Lung microvascular endothelial cell (primary cell): ENCODE measurements around the gene POLD2. TPM values are rescaled to one million over a fixed set of nuclear protein-coding genes. Genes with fewer than 3 reads are reported as not detected.
"Not testable (repeated sequence)": the region's sequence is repeated elsewhere in the genome, so short reads cannot be mapped to it uniquely, and the experiment has no call there.

ENCODE experiments used
- DNase-seq, 2 donors: peaks; one replicate each; pipeline versions ENCODE4 v3.0.0 to v3.0.0-alpha.2; 2010; ENCODE audit warnings: low read depth in 2 of 2
- total RNA-seq: library from RNA; depleted of rRNA; stranded (reverse); fragments of >200 nt; gene quantifications from 2 replicates; pipeline ENCODE4 v1.2.1, GENCODE V29; 2014

The POLD2 gene
- 39.5 and 47.5 TPM in 2 replicates for total RNA-seq

- peak; percentile 96 to 97 for DNase-seq
Observed at GRCh38 chr7:44123190-44124003, at the start of gene POLD2. Gene POLD2, minus strand, starts transcription at chr7:44123548. Its CDS starts 1,495 bp downstream, at chr7:44122053.

GRCh38 chr7:44172803-44173424, 49.6 kb upstream of the POLD2 start:
- no peak for DNase-seq

DNA sequence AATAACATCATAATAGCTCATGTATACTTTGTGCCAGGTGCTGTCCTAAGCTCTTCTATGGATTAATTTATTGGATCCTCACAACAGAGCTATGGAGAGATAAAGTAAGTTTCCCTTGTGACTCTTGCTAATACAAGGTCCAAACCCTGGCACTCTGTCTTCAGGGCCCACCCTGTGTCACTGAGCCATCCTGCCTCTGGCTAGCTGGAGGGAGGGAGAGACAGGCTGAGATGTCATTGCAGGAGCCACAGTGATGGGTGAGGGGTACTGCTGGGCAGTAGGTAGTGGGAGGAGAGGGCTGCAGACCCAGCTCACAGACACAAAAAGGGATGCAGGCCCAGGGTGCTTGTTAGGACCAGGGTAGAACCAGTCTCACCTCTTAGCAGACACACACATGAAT, 49.0 kb upstream of the POLD2 start:
- no peak for DNase-seq

GRCh38 chr7:44171901-44172300, 48.6 kb upstream of the POLD2 start:
- DNase-seq, result not testable (repeated sequence)

GRCh38 chr7:44167920-44168319, 44.6 kb upstream of the POLD2 start:
- DNase-seq, result no peak

- no peak for DNase-seq
Observed at GRCh38 chr7:44163591-44163990, 40.2 kb upstream of the POLD2 start.

GRCh38 chr7:44162785-44163395, 39.5 kb upstream of the POLD2 start:
- no peak for DNase-seq

DNA sequence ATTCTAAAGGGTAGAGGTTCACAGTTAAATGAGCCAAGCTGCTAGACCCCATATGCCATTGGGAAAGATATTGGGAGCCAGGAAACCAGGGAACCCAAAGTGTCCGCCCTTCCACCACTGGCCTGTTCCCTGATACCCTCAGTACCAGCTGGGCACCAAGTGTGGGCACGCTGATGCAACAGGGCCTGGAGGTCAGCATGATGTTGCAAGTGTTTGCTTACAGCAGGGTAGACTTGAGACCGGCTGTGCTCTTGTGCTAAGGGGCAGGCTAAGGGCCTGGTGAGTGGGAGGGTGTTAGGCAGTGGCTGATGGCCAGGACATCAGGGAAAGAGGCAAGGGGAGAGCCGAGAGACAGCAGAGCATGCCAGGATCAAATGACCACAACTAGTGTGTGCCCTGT, 38.8 kb upstream of the POLD2 start:
- DNase-seq, result no peak

DNA sequence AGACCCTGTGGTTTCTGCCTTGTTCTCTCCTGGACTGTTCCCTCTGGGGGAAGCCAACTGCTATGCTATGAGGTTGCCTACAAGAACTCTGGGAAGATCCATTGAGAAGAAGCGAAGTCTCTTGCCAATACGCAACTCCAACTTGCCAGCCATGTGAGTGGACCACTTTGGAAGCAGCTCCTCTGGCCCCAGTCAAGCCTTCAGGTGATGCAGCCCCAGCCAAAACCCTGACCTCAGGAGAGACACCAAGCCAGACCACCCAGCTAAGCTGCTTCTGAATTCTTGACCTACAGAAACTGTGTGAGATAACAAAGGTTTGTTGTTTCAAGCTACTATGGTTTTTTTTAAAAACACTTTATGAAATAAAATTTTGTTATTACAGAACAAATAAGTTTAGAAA, 38.0 kb upstream of the POLD2 start:
- no peak for DNase-seq

DNA sequence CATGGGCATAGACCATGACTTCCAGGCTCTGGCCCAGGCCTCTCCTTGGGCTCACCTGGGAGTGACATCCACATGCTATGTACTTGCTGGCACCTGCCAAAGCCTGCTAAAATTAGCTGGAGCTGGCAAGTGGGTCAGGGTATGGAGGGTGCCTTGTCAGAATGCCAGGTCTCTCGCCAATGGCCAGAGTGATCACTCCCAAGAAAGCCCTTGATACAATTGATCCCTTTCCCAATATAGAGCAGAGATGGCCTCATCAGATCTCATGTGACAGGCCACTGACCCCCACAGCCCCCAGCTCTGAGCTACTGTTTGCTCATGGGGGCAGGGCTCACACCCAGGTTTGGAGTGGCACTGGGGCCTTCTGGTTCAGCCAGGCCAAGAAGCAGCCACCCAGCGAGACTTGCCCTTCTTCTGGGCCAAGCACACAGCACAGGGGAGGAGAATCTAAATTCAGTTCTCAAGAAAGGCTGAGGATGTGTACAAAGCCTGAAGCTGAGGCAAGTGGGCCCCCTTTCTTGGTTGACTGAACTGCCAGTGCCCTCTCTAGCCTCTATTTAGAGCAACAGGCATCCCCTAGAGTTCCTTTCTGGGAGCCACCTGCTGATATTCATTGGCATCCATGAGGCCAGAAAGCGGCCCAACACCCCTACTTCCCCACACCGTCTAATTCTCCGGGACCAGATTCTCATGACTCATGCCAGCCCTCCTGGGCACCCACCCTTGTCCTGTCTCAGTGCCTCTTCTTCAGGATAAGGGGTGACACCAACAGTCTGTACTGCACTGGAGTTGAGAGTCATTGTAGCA, 36.7 kb upstream of the POLD2 start:
- no peak for DNase-seq

DNA sequence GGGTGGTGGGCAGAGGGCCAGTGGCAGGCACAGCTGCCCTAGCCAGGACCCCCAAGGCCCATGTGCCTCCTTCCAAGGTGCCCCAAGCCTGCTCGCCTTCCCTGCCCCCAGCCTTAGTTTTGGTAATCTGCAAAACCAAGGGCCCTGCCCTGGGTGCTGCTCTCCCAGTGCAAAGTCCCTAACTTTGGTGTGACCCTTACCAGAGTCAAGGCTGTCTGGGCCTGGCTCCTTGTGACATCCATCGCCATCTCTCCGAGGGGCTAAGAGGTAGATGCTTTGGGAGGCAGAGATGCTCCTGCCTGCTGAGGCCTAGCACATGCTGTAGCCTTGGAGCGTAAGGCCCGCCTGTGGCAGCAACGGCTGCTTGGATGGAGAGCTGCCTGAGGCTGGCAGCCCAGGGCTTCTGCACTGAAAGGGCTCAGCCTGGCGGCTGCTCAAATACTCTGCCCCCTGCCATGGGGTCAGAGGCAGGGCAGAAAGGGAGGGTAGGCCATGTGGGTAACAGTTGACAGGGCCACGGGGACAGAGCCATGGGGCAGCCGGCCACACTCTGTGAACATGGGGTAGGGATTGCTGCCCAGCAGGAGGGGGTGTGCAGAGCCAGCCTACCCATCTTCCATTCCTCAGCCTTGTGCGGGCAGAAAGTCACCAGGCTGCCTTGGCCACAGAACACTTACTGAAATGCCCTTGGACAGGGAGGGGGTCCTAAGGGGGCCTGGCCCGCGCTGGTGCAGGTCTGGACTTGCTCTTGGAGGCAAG, 35.7 kb upstream of the POLD2 start:
- no peak for DNase-seq

GRCh38 chr7:44158096-44158872, 34.9 kb upstream of the POLD2 start:
- DNase-seq, result no peak

DNA sequence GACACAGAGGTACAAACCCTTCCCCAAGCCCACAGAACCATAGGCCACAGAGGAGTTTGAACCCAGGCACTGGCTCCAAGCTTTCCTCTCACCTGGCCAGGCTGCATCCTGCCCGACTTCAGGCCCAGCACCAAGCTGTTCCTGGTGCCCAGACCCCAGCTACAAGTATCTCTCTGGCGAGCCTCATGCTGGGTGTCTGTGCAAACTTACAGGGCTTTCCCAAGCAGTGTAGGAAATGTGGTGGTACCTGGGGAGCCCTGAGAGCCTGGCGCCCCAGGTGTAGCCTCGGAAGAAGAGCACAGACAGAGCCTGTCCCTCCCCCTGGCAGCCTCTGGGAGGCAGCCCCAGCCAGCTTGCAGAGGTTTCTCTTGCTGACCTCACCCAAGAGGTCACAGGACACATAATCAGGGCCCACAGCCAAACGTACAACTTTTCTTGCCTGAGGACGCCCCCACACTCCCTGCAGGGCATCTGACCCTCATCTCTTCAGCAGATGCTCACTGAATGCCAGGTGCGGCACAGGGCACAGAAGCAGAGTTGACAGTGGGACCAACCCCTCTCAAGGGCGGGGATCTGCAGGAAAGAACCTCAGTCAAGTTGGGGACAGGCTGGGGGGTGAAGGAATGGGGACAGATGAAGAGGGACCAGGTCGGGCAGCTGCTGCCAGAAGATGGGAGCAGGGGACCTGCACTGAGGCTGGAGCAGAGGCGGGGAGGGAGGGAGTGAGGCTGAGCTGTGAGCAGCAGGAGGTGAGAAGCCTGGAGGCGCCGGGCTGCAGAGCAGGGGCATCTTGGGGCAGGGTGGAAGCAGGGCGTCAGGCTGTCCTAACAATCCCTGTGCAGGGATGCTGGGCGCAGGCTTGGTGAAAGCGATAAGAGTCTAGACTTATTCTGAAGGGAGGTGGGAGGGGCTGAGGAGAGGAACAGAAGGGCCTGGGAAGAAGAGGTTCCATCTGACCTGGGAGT, 34.0 kb upstream of the POLD2 start:
- no peak for DNase-seq

- DNase-seq, result no peak
Observed at GRCh38 chr7:44156453-44157010, 33.2 kb upstream of the POLD2 start.

GRCh38 chr7:44155191-44156185, 32.1 kb upstream of the POLD2 start:
- no peak for DNase-seq

DNA sequence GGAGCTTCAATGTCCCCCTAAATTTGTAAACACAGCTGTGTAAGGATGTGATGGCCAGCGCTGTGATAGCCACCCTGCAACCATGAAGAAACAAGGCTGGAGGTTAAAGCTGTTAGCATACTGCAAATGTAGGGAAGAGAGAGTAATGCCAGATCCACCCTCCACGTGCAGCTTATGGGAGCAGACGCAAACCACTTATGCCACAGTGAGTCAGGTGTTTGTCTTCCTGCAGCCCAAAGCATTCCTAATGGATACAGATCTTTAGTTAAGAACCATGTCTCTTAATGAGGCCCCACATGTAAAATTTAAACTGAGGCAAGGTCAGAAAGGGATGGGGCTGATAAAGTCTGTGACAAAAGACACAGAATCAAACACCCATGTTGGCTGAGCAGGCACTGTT, 31.4 kb upstream of the POLD2 start:
- DNase-seq, result no peak

DNA sequence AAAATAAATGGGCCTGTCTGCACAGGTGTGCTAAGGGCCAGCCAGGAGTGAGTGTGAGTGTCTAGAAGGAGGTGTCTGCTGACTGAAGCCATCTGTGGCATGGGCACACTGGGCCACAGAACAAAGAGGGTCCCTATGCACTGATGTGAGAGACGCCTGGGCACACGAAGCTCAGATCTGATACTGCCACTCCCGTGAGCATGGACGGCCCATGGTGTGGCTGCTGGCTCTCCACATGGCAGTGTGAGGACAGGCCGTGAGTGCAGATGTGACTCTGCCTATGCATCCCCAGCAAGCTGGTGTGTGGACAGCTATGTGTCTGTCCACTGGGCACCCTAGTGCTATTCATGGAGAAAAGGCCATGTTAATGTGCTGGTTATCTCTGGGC, 30.6 kb upstream of the POLD2 start:
- no peak for DNase-seq
